Activated naive CD4-positive, alpha-beta T cell treated with anti-CD3 and anti-CD28 coated beads, Interleukin-2, amount 10 ng/mL, durations not matched to agents 7 days and 5 days (primary cell): ENCODE data around the gene HABP2.

Source experiments
- CTCF ChIA-PET: fragments of 350-600 bp; sonication (Branson Sonifier 250); formaldehyde crosslinking; loops from one replicate; lab custom pipeline; 2021; ENCODE audit warnings: antibody characterized with exemption; lab: Charles Lee
- DNase-seq: peaks from one replicate; pipeline ENCODE4 v3.0.0-alpha.2; 2020
- H3K27ac Mint-ChIP-seq: one replicate; pipeline ENCODE4 v1.8.0; 2021; ENCODE audit warnings: mild to moderate bottlenecking, moderate library complexity, mixed read lengths
- H3K27me3 Mint-ChIP-seq: one replicate; pipeline ENCODE4 v1.8.0; 2021; ENCODE audit warnings: mild to moderate bottlenecking, mixed read lengths
- H3K36me3 Mint-ChIP-seq: one replicate; pipeline ENCODE4 v1.8.0; 2021; ENCODE audit warnings: mixed read lengths
- H3K4me1 Mint-ChIP-seq: one replicate; pipeline ENCODE4 v1.8.0; 2021; ENCODE audit warnings: mixed read lengths
- H3K4me3 Mint-ChIP-seq: one replicate; pipeline ENCODE4 v1.8.0; 2021; ENCODE audit warnings: mild to moderate bottlenecking, moderate library complexity, mixed read lengths
- H3K9me3 Mint-ChIP-seq: one replicate; pipeline ENCODE4 v1.8.0; 2021; ENCODE audit warnings: mixed read lengths

Gene HABP2

GRCh38 chr10:113534423-113534822 is 18.4 kb upstream of the HABP2 start:
- DNase-seq, result no peak
- no peaks in the 10 kb centered on the region for H3K9me3 Mint-ChIP-seq
- H3K4me1 Mint-ChIP-seq, result no peaks in the 10 kb centered on the region
- H3K36me3 Mint-ChIP-seq, result no peaks in the 10 kb centered on the region
- no peak overlapping the region for H3K4me3 Mint-ChIP-seq
- H3K27me3 Mint-ChIP-seq, result peaks cover 13% of the 10 kb centered on the region
- CTCF ChIA-PET, result no interaction called here
- no peak overlapping the region for H3K27ac Mint-ChIP-seq

GRCh38 chr10:113537672-113538071 is 15.2 kb upstream of the HABP2 start:
- CTCF ChIA-PET, result no interaction called here
- no peaks in the 10 kb centered on the region for H3K9me3 Mint-ChIP-seq
- H3K4me1 Mint-ChIP-seq, result no peaks in the 10 kb centered on the region
- no peak for DNase-seq
- H3K27me3 Mint-ChIP-seq, result peaks cover 11% of the 10 kb centered on the region
- no peak overlapping the region for H3K27ac Mint-ChIP-seq
- no peaks in the 10 kb centered on the region for H3K36me3 Mint-ChIP-seq
- no peak overlapping the region for H3K4me3 Mint-ChIP-seq

DNA sequence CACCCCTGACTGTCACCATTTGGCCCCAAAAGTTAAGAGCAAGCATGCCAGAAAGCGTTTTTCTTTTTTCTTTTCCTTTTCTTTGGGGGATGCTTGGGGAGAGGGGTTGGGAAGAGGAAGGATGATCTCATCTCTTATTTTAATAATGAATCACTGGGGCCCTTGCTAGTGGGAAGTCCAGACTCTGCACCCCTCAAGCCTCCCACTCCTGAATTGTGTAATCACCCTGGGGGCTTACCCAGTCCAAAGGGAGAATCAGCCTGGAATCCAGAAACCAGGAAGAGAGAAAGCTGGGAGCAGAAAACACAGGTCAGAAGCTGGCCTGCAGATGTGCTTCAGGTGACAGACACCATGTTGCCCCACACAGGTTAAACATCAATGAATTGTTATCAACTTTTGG is 14.7 kb upstream of the HABP2 start:
- CTCF ChIA-PET, result no interaction called here
- H3K4me1 Mint-ChIP-seq, result no peaks in the 10 kb centered on the region
- H3K4me3 Mint-ChIP-seq, result no peak overlapping the region
- no peak for DNase-seq
- H3K27ac Mint-ChIP-seq, result no peak overlapping the region
- peaks cover 11% of the 10 kb centered on the region for H3K27me3 Mint-ChIP-seq
- no peaks in the 10 kb centered on the region for H3K36me3 Mint-ChIP-seq
- H3K9me3 Mint-ChIP-seq, result no peaks in the 10 kb centered on the region

GRCh38 chr10:113539789-113540188 is 13.1 kb upstream of the HABP2 start:
- H3K36me3 Mint-ChIP-seq, result no peaks in the 10 kb centered on the region
- DNase-seq, result no peak
- peaks cover 11% of the 10 kb centered on the region for H3K27me3 Mint-ChIP-seq
- CTCF ChIA-PET, result no interaction called here
- no peaks in the 10 kb centered on the region for H3K9me3 Mint-ChIP-seq
- H3K4me3 Mint-ChIP-seq, result no peak overlapping the region
- no peaks in the 10 kb centered on the region for H3K4me1 Mint-ChIP-seq
- H3K27ac Mint-ChIP-seq, result no peak overlapping the region

- no peak for DNase-seq
- Mint-ChIP-seq H3K4me1 (no peaks in the 10 kb centered on the region), H3K4me3 (no peak overlapping the region), H3K27ac (no peak overlapping the region), H3K36me3 (no peaks in the 10 kb centered on the region), H3K27me3 (peaks cover 11% of the 10 kb centered on the region), H3K9me3 (no peaks in the 10 kb centered on the region)
- CTCF ChIA-PET, result no interaction called here
Measured at GRCh38 chr10:113540845-113541548, 11.9 kb upstream of the HABP2 start.

GRCh38 chr10:113541549-113541927 is 11.3 kb upstream of the HABP2 start:
- Mint-ChIP-seq H3K27ac (no peak overlapping the region), H3K4me1 (no peaks in the 10 kb centered on the region), H3K4me3 (no peak overlapping the region), H3K27me3 (peaks cover 15% of the 10 kb centered on the region), H3K36me3 (no peaks in the 10 kb centered on the region), H3K9me3 (no peaks in the 10 kb centered on the region)
- no peak for DNase-seq
- CTCF ChIA-PET, result interaction anchor here (0.5 kb wide), 1 partner anchor 638 kb away, joined by 3 read pairs; no protein-coding TSS in a partner anchor

- H3K27ac Mint-ChIP-seq, result no peak overlapping the region
- CTCF ChIA-PET, result interaction anchor here (0.7 kb wide), 1 partner anchor 76 kb away, joined by 3 read pairs; no protein-coding TSS in a partner anchor
- no peak for DNase-seq
- H3K4me3 Mint-ChIP-seq, result no peak overlapping the region
- no peaks in the 10 kb centered on the region for H3K9me3 Mint-ChIP-seq
- H3K36me3 Mint-ChIP-seq, result no peaks in the 10 kb centered on the region
- H3K4me1 Mint-ChIP-seq, result no peaks in the 10 kb centered on the region
- peaks cover 16% of the 10 kb centered on the region for H3K27me3 Mint-ChIP-seq
Measured at GRCh38 chr10:113543107-113543955, 9.5 kb upstream of the HABP2 start.

- CTCF ChIA-PET, result no interaction called here
- Mint-ChIP-seq H3K27ac (no peak overlapping the region), H3K9me3 (no peaks in the 10 kb centered on the region), H3K4me1 (no peaks in the 10 kb centered on the region), H3K27me3 (peaks cover 9% of the 10 kb centered on the region), H3K4me3 (no peak overlapping the region), H3K36me3 (no peaks in the 10 kb centered on the region)
- DNase-seq, result no peak
Measured at GRCh38 chr10:113544392-113544791, 8.5 kb upstream of the HABP2 start.

GRCh38 chr10:113547426-113547825 is 5.4 kb upstream of the HABP2 start:
- Mint-ChIP-seq H3K27me3 (peaks cover 9% of the 10 kb centered on the region), H3K4me1 (no peaks in the 10 kb centered on the region), H3K27ac (no peak overlapping the region), H3K9me3 (no peaks in the 10 kb centered on the region), H3K36me3 (no peaks in the 10 kb centered on the region), H3K4me3 (no peak overlapping the region)
- no peak for DNase-seq
- CTCF ChIA-PET, result no interaction called here

- Mint-ChIP-seq H3K27ac (no peak overlapping the region), H3K27me3 (peaks cover 20% of the 10 kb centered on the region), H3K9me3 (no peaks in the 10 kb centered on the region), H3K36me3 (no peaks in the 10 kb centered on the region), H3K4me3 (no peak overlapping the region), H3K4me1 (no peaks in the 10 kb centered on the region)
- CTCF ChIA-PET, result no interaction called here
- DNase-seq, result no peak
Measured at GRCh38 chr10:113549856-113550255, 3.0 kb upstream of the HABP2 start.

DNA sequence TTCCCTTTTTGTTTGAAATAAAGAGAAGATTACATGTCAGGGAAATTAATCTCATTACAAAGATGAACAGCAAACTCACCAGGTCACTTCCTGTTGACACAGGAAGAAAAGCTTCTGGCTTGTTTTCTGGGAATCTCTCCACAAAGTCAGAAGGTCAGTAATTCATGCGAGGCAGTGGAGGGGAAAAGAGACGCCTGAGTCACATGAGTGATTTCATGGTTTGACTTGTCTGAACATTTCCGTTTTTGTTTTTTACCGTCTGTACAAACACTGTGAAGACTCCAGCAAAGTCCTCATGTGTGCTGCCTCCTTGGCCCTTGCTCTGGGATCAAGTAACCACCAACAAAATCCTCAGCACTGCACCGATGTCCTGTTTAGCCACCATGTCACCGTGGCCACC is 2.5 kb upstream of the HABP2 start:
- Mint-ChIP-seq H3K4me3 (no peak overlapping the region), H3K27me3 (peaks cover 25% of the 10 kb centered on the region), H3K36me3 (no peaks in the 10 kb centered on the region), H3K9me3 (no peaks in the 10 kb centered on the region), H3K4me1 (no peaks in the 10 kb centered on the region), H3K27ac (no peak overlapping the region)
- CTCF ChIA-PET, result no interaction called here
- no peak for DNase-seq

- Mint-ChIP-seq H3K9me3 (no peaks in the 10 kb centered on the region), H3K4me3 (no peak overlapping the region), H3K27me3 (peaks cover 28% of the 10 kb centered on the region), H3K36me3 (no peaks in the 10 kb centered on the region), H3K27ac (no peak overlapping the region), H3K4me1 (no peaks in the 10 kb centered on the region)
- DNase-seq, result no peak
- CTCF ChIA-PET, result no interaction called here
Measured at GRCh38 chr10:113552014-113552413, 839 bp upstream of the HABP2 start.

DNA sequence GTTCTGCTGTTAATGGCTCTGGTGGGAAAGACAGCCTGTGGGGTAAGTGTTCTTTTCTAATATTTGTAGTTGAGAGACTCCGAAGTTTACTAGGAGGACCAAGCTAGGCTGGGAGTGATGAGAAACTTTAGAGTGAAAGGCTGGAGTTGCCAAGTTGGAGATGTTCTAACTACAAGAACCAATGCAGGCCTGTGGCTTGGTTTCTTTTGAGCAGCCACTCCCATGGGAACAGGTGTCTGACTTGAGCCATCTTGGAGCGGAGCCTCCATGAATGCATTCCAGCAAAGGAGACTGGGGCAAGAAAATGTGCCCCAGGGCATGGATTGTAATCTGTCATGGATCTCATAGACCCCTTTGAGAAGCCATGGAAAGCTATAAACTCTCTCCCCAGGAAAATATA is 296 bp downstream of the HABP2 start:
- no peak overlapping the region for H3K4me3 Mint-ChIP-seq
- CTCF ChIA-PET, result no interaction called here

DNA sequence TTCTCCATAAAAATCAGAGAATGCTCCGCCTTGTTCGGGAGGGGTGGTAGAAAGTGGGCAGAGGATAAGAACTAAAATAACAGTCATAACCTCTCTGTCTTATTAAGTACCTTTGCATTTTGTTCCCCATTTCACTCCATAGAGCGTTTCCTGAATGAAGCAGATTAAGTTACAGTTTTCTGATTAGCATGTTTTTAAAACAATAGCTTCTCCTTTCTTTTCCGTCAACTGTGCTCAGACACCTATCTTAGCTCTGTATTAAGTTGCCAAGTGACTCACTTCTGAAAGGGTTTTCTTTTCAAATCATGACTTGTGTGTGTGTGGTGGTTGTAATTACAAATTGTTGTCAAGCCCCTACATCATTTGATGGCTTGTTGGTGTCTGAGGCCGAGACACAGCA is 1.4 kb downstream of the HABP2 start:
- Mint-ChIP-seq H3K4me1 (peaks cover 10% of the 10 kb centered on the region), H3K4me3 (no peak overlapping the region), H3K27me3 (peaks cover 47% of the 10 kb centered on the region), H3K9me3 (no peaks in the 10 kb centered on the region), H3K27ac (no peak overlapping the region), H3K36me3 (no peaks in the 10 kb centered on the region)
- no peak for DNase-seq
- CTCF ChIA-PET, result interaction anchor here (0.9 to 1.0 kb wide), 2 partner anchors 9 to 31 kb away, joined by 3 to 6 read pairs; no protein-coding TSS in a partner anchor

More for the DNA sequence above, 296 bp downstream of the HABP2 start:
- no peaks in the 10 kb centered on the region for H3K36me3 Mint-ChIP-seq
- peaks cover 36% of the 10 kb centered on the region for H3K27me3 Mint-ChIP-seq
- DNase-seq, result no peak
- peaks cover 10% of the 10 kb centered on the region for H3K4me1 Mint-ChIP-seq
- H3K9me3 Mint-ChIP-seq, result no peaks in the 10 kb centered on the region
- H3K27ac Mint-ChIP-seq, result no peak overlapping the region

- DNase-seq, result no peak
- Mint-ChIP-seq H3K4me3 (no peak overlapping the region), H3K27me3 (peaks cover 56% of the 10 kb centered on the region), H3K9me3 (no peaks in the 10 kb centered on the region), H3K36me3 (no peaks in the 10 kb centered on the region), H3K27ac (no peak overlapping the region), H3K4me1 (peaks cover 10% of the 10 kb centered on the region)
- CTCF ChIA-PET, result interaction anchor here (1.6 kb wide), 1 partner anchor 8 kb away, joined by 4 read pairs; no protein-coding TSS in a partner anchor
Measured at GRCh38 chr10:113555245-113555644, 2.4 kb downstream of the HABP2 start.
